Measurements from ENCODE around the gene LPO.

Gene LPO

DNA sequence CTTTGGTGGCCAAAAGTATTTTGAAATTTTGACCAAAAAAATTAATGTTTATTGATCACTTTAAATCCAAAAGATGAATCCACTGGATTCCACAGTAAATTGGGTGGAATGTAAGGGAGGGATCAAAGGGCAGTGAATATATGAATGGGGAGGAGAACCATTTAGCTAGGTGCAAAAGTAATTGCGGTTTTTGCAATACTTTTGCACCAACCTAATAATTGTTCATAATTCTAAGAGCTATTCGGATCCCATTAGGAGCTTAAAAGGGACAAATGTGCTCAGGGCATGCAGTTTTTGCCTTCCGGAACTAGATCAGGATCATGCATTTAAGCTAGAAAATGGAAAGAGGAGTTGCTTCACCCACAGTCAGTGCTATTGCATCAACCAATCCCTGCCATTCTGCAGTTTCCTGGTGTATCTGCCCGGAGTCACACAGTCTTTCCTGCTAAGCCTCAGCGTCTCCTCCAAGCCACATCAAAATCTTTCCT, at the start of gene LPO:
LPO (plus strand) TSS at position 438 of the 488 bp plus-strand sequence. CDS start 4,396 bp downstream, outside the sequence.
- Histone ChIP-seq H3K9ac (ENCODE audit: low read length in 2 of 2) (no peak within 1 kb of the TSS), H3K27ac (ENCODE audit: low read length) (no peak within 1 kb of the TSS), H3K9me3 (ENCODE audit: control insufficient read depth in 2 of 2, low read length in 2 of 2) (no peaks in the 10 kb centered on the region), H3K27me3 (ENCODE audit: control insufficient read depth in 1 of 2, insufficient read depth in 2 of 2, low read length in 2 of 2) (peaks cover 15 to 26% of the 10 kb centered on the region in 2 donors), H3K4me1 (ENCODE audit: control insufficient read depth, insufficient read depth, low read length) (no peaks in the 10 kb centered on the region), H3K4me3 (ENCODE audit: low read length in 2 of 2) (no peak within 1 kb of the TSS), H3K36me3 (ENCODE audit: control insufficient read depth in 2 of 2, insufficient read depth in 2 of 2, low read length in 2 of 2) (no peaks in the 10 kb centered on the region)

DNA sequence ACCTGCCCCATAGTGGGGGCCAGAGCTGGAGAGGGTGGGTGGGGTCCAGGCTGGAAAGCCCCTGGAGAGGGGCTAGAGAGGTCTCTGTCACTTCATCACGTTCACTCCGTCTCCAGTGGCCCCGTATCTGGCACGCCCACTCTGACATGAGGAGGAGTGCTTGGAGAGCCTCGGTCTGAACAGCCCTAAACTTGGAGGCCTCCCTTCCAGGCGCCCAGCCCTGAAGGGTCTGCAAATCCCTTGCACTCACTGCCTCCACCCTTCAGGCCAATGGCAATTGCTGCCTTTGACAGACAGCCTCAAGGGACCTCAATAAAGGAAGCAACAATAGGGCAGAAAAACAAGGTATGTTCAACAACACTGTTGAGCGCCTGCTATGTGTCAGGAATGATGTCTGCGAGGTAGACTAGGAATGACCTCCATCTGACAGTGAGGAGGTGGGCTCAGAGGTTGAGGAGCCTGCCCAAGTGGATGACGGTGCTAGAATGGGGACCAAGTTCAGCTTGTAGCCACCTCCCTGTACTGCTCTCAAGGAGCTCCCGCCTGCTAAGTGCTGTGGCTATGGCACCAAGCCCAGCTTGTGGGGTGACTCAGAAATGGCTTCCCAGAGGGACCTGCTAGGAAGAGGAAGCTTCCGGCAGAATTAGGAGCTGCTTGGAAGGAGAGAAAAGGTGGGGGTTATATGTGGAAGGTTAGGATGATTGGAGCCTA, 48.8 kb upstream of the LPO start:
- Histone ChIP-seq H3K36me3 (ENCODE audit: control insufficient read depth in 2 of 2, insufficient read depth in 2 of 2, low read length in 2 of 2) (no peaks in the 10 kb centered on the region), H3K27me3 (ENCODE audit: control insufficient read depth in 1 of 2, insufficient read depth in 2 of 2, low read length in 2 of 2) (peaks cover 15 to 32% of the 10 kb centered on the region in 2 donors), H3K4me1 (ENCODE audit: control insufficient read depth, insufficient read depth, low read length) (no peaks in the 10 kb centered on the region), H3K27ac (ENCODE audit: low read length) (no peak overlapping the region), H3K4me3 (ENCODE audit: low read length in 2 of 2) (peak overlapping the region in 1 of 2 donors; percentile 15), H3K9me3 (ENCODE audit: control insufficient read depth in 2 of 2, low read length in 2 of 2) (no peaks in the 10 kb centered on the region), H3K9ac (ENCODE audit: low read length in 2 of 2) (no peak overlapping the region)

DNA sequence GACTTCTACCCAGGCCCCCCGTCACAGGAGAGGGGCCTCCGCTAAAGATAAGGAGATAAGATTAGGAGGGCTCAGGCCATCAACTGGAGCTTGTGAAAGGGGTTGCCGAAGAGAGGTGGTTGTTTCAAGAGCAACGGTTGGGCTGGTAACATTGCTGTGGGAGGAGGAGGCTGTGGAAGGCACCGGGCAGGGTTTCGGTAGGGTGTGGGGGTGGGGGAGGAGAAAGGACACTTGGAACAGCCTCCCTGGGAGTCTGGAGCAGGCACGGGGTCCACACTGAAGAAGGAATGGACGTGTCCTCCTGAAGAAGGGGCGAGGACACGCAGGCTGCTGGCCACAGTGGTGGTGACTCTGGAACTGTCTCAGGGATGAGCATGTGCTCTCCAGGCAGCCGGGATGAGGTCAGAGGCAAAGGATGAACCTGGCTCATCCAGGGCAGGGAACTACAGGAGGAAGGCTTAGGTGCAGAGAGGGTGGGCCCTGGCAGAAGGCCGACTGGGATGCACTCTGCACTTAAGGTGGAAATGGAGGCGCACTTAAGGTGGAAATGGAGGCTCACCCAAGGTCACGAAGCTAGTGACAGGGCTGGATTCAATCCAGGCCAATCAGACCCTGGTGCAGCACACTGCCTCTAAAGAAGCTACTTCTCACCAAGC, 47.0 kb upstream of the LPO start:
- Histone ChIP-seq H3K9ac (ENCODE audit: low read length in 2 of 2) (no peak overlapping the region), H3K4me1 (ENCODE audit: control insufficient read depth, insufficient read depth, low read length) (no peaks in the 10 kb centered on the region), H3K27ac (ENCODE audit: low read length) (no peak overlapping the region), H3K36me3 (ENCODE audit: control insufficient read depth in 2 of 2, insufficient read depth in 2 of 2, low read length in 2 of 2) (no peaks in the 10 kb centered on the region), H3K9me3 (ENCODE audit: control insufficient read depth in 2 of 2, low read length in 2 of 2) (no peaks in the 10 kb centered on the region), H3K27me3 (ENCODE audit: control insufficient read depth in 1 of 2, insufficient read depth in 2 of 2, low read length in 2 of 2) (peaks cover 15 to 30% of the 10 kb centered on the region in 2 donors), H3K4me3 (ENCODE audit: low read length in 2 of 2) (no peak overlapping the region)

DNA sequence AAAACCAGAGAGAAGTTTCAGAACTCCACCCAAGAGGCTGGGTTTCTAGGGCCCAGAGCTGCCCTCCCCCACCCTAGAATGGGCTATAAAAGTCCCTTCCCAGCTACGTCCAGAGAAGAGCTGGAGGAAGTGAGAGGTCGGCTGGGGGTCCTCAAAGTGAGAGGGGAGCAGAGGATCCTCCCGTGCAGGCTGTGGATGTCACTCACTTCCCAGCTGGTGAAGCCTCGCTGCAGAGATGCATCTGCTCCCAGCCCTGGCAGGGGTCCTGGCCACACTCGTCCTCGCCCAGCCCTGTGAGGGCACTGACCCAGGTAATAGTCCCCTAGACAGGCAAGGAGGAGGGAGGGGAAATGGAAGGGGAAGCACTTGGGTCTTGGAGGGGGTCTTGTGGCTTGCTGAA, 45.8 kb upstream of the LPO start, which contains the start of gene EPX:
EPX (plus strand) TSS at position 115 of the 400 bp plus-strand sequence; CDS start at position 236, 121 bp downstream.
- Histone ChIP-seq H3K9ac (ENCODE audit: low read length in 2 of 2) (no peak within 1 kb of the TSS), H3K4me3 (ENCODE audit: low read length in 2 of 2) (no peak within 1 kb of the TSS), H3K27ac (ENCODE audit: low read length) (no peak within 1 kb of the TSS), H3K9me3 (ENCODE audit: control insufficient read depth in 2 of 2, low read length in 2 of 2) (no peaks in the 10 kb centered on the region), H3K27me3 (ENCODE audit: control insufficient read depth in 1 of 2, insufficient read depth in 2 of 2, low read length in 2 of 2) (peaks cover 17 to 28% of the 10 kb centered on the region in 2 donors), H3K36me3 (ENCODE audit: control insufficient read depth in 2 of 2, insufficient read depth in 2 of 2, low read length in 2 of 2) (no peaks in the 10 kb centered on the region), H3K4me1 (ENCODE audit: control insufficient read depth, insufficient read depth, low read length) (no peaks in the 10 kb centered on the region)

DNA sequence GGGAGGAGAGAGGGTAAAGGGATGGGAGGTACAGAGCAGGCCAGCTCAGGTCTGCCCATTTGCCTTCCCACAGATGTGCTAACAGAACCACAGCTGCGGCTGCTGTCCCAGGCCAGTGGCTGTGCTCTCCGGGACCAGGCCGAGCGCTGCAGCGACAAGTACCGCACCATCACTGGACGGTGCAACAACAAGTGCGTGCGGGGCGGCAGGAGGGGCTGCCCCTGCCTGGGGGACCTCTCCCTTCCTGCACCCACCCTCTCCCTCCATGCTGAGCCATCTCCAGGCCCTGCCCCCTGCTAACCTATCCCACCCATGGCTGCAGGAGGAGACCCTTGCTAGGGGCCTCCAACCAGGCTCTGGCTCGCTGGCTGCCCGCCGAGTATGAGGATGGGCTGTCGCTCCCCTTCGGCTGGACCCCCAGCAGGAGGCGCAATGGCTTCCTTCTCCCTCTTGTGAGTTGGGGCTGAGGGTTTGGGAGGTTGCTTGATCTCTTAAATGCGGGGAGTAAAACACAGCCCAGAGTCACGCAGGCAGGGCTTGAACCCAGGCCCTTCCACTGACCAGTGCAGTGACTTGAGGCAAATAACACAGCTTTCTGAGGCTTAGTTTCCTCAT, 44.6 kb upstream of the LPO start:
- Histone ChIP-seq H3K9ac (ENCODE audit: low read length in 2 of 2) (no peak overlapping the region), H3K4me3 (ENCODE audit: low read length in 2 of 2) (no peak overlapping the region), H3K36me3 (ENCODE audit: control insufficient read depth in 2 of 2, insufficient read depth in 2 of 2, low read length in 2 of 2) (no peaks in the 10 kb centered on the region), H3K27me3 (ENCODE audit: control insufficient read depth in 1 of 2, insufficient read depth in 2 of 2, low read length in 2 of 2) (peaks cover 20 to 32% of the 10 kb centered on the region in 2 donors), H3K27ac (ENCODE audit: low read length) (no peak overlapping the region), H3K9me3 (ENCODE audit: control insufficient read depth in 2 of 2, low read length in 2 of 2) (no peaks in the 10 kb centered on the region), H3K4me1 (ENCODE audit: control insufficient read depth, insufficient read depth, low read length) (no peaks in the 10 kb centered on the region)

DNA sequence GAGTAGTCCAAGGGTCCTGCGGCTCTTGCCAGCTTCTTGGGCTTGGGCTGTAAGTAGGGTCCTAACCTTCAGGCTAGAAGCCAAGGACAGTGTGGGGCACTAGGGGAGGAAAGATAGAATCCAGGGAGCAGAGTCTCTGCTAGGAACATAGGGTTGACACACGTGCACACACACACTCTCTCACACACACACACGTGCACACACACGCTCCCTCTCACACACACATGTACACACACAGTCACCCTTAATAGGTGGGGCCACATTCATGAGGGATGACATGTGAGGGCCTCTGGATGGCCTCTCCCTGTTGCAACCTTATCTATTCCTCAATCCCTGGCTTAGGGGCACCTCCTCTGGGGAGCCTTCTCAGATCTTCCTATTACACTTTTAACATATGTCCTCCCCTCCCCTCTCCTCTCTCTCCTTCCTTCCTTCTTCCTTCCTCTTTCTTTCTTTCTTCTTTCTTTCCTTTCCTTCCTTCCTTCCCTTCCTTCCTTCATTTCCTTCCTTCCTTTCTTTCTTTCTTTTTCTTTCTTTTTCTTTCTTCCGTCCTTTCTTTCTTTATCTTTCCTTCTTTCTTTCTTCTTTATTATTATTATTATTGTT, 42.8 kb upstream of the LPO start:
- Histone ChIP-seq H3K4me3 (ENCODE audit: low read length in 2 of 2) (no peak overlapping the region), H3K27me3 (ENCODE audit: control insufficient read depth in 1 of 2, insufficient read depth in 2 of 2, low read length in 2 of 2) (peaks cover 24 to 36% of the 10 kb centered on the region in 2 donors), H3K36me3 (ENCODE audit: control insufficient read depth in 2 of 2, insufficient read depth in 2 of 2, low read length in 2 of 2) (no peaks in the 10 kb centered on the region), H3K4me1 (ENCODE audit: control insufficient read depth, insufficient read depth, low read length) (no peaks in the 10 kb centered on the region), H3K27ac (ENCODE audit: low read length) (no peak overlapping the region), H3K9me3 (ENCODE audit: control insufficient read depth in 2 of 2, low read length in 2 of 2) (no peaks in the 10 kb centered on the region), H3K9ac (ENCODE audit: low read length in 2 of 2) (no peak overlapping the region)

DNA sequence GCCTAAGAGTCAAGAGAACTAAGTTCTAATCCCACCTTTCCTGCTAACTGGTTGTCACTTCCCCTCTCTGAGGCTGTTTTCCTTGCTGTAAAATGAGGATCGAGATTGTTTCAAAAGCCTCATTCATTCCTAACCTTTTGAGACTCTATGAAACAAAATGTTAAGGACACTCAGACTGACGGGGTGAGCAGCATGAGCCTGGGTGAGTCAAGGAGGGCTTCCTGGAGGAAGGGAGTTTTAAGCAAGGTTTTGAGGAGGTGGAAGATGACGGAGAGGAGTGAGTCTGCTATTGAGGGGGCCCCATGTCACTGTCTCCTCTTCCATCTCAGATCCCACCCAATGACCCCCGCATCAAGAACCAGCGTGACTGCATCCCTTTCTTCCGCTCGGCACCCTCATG, 41.8 kb upstream of the LPO start:
- peaks cover 16 to 32% of the 10 kb centered on the region in 2 donors for H3K27me3 ChIP-seq (ENCODE audit: control insufficient read depth in 1 of 2, insufficient read depth in 2 of 2, low read length in 2 of 2)
- no peak overlapping the region for H3K9ac ChIP-seq (ENCODE audit: low read length in 2 of 2)
- H3K4me1 ChIP-seq (ENCODE audit: control insufficient read depth, insufficient read depth, low read length): no peaks in the 10 kb centered on the region

DNA sequence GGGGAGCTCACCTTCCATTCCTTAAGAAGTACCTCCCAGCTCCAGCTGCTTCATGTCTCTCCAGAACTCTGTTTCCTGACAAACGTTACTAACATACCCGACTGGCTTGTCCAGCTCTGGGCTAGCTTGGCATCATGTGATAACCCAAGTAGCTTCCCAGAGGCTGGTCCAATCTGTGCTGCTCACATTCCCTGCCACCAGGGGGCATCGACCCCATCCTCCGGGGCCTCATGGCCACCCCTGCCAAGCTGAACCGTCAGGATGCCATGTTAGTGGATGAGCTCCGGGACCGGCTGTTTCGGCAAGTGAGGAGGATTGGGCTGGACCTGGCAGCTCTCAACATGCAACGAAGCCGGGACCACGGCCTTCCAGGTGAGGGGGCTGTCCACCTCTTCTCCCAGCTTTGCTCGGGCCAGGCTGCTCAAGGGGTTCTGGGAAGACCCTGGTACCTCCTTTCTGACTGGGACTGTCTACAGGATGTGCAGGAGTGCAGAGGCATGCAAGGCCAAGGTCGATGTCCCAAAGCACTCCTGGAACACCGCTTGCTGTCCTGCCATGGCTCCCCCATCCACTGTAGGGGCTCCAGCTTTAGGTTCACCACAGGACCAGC, 38.3 kb upstream of the LPO start:
- no peaks in the 10 kb centered on the region for H3K4me1 ChIP-seq (ENCODE audit: control insufficient read depth, insufficient read depth, low read length)
- H3K36me3 ChIP-seq (ENCODE audit: control insufficient read depth in 2 of 2, insufficient read depth in 2 of 2, low read length in 2 of 2): peaks cover 0 to 2% of the 10 kb centered on the region in 2 donors
- H3K4me3 ChIP-seq (ENCODE audit: low read length in 2 of 2): no peak overlapping the region
- no peak overlapping the region for H3K9ac ChIP-seq (ENCODE audit: low read length in 2 of 2)
- no peaks in the 10 kb centered on the region for H3K9me3 ChIP-seq (ENCODE audit: control insufficient read depth in 2 of 2, low read length in 2 of 2)
- peaks cover 11 to 20% of the 10 kb centered on the region in 2 donors for H3K27me3 ChIP-seq (ENCODE audit: control insufficient read depth in 1 of 2, insufficient read depth in 2 of 2, low read length in 2 of 2)
- H3K27ac ChIP-seq (ENCODE audit: low read length): no peak overlapping the region

More for the DNA sequence above, 41.8 kb upstream of the LPO start:
- no peak overlapping the region for H3K4me3 ChIP-seq (ENCODE audit: low read length in 2 of 2)
- H3K27ac ChIP-seq (ENCODE audit: low read length): no peak overlapping the region
- H3K36me3 ChIP-seq (ENCODE audit: control insufficient read depth in 2 of 2, insufficient read depth in 2 of 2, low read length in 2 of 2): no peaks in the 10 kb centered on the region
- no peaks in the 10 kb centered on the region for H3K9me3 ChIP-seq (ENCODE audit: control insufficient read depth in 2 of 2, low read length in 2 of 2)

DNA sequence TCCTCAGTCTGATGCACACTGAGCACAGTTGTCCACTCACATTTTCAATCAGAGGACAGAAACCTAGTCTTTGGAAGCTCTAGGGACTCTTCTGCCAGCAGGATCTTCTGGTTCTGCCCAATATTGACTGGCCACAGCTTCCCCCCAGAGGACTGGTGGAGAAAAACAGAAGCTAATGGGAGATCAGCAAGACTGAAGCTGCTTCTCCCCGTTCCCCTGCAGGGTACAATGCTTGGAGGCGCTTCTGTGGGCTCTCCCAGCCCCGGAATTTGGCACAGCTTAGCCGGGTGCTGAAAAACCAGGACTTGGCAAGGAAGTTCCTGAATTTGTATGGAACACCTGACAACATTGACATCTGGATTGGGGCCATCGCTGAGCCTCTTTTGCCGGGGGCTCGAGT, 35.5 kb upstream of the LPO start:
- H3K27me3 ChIP-seq (ENCODE audit: control insufficient read depth in 1 of 2, insufficient read depth in 2 of 2, low read length in 2 of 2): peaks cover 6 to 14% of the 10 kb centered on the region in 2 donors
- H3K4me3 ChIP-seq (ENCODE audit: low read length in 2 of 2): no peak overlapping the region
- H3K27ac ChIP-seq (ENCODE audit: low read length): no peak overlapping the region
- peaks cover 5 to 17% of the 10 kb centered on the region in 2 donors for H3K36me3 ChIP-seq (ENCODE audit: control insufficient read depth in 2 of 2, insufficient read depth in 2 of 2, low read length in 2 of 2)
- H3K9ac ChIP-seq (ENCODE audit: low read length in 2 of 2): no peak overlapping the region
- no peaks in the 10 kb centered on the region for H3K4me1 ChIP-seq (ENCODE audit: control insufficient read depth, insufficient read depth, low read length)
- H3K9me3 ChIP-seq (ENCODE audit: control insufficient read depth in 2 of 2, low read length in 2 of 2): no peaks in the 10 kb centered on the region

DNA sequence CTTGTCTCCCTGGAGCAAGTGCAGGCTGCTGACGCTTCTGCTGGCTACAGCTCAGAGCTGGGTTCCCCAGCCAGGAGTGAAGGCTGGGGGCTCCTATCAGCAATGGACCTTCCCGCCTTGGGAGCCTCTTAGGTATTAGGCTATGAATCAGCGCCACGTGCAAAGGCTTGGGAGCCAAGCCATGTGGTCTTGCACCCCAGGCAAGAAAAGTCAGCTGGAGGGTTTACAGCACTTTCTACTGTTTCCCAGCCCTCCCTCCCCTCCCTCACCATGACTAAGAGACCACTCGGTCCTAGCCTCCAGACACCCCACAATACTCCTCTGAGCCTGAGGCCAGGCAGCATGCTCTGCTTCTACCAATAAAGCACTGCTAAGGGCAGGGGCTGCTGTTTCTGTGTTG, 33.6 kb upstream of the LPO start:
- Histone ChIP-seq H3K27ac (ENCODE audit: low read length) (no peak overlapping the region), H3K27me3 (ENCODE audit: control insufficient read depth in 1 of 2, insufficient read depth in 2 of 2, low read length in 2 of 2) (peaks cover 0 to 5% of the 10 kb centered on the region in 2 donors), H3K4me3 (ENCODE audit: low read length in 2 of 2) (no peak overlapping the region), H3K9ac (ENCODE audit: low read length in 2 of 2) (no peak overlapping the region), H3K9me3 (ENCODE audit: control insufficient read depth in 2 of 2, low read length in 2 of 2) (no peaks in the 10 kb centered on the region), H3K4me1 (ENCODE audit: control insufficient read depth, insufficient read depth, low read length) (no peaks in the 10 kb centered on the region), H3K36me3 (ENCODE audit: control insufficient read depth in 2 of 2, insufficient read depth in 2 of 2, low read length in 2 of 2) (peaks cover 12 to 28% of the 10 kb centered on the region in 2 donors)

Data from stomach smooth muscle (tissue), 2 donors.